ENCODE measurements around the gene TCF7L1.

The TCF7L1 gene

DNA sequence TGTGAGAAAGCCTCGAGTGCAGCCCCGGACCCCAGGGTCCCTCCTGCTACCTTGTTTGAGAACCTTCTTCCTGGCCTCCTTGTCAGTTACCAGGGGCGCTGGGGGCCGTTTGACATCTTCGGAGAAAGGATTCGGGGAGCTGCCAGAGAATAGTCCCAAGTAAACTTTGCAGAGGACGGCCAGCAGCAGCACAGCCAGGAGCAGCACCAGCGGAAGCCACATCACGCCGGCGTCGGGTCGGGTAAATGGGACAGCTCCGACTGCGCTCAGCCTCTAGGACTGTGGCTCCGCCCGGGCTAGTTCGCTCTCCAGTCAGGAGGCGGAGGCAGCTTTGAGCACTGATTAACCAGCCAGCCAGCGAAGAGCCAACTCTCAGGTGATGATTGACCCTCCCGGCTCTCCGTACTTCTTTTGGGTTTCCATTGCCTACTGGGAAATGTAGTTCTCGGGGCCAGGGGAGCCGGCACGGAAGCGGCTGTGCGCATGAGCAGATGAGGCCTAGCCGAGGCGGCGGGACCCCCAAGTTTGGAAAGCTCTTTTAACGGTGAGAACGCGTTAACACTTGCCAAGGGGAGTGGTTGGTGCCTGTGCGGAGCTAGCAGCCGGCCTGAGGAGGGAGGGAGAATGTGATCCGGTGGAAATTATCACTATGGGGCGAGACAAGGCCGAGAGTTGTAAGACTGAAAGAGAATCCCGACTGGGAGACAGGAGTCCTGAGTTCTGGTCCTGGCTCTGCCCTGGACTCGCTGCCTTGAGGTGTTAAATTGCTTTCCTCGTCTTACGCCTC lies 221.3 kb downstream of the TCF7L1 start, which contains the start of the genes ELMOD3 and RETSAT:
Gene ELMOD3, plus strand, starts transcription at position 484 of the 787 bp plus-strand sequence. CDS start 2,430 bp downstream, outside the sequence.
Gene RETSAT, minus strand, starts transcription at position 243 of the 787 bp plus-strand sequence. Its CDS starts 21 bp downstream, at position 222.
- TF ChIP-seq, protein P1, sequence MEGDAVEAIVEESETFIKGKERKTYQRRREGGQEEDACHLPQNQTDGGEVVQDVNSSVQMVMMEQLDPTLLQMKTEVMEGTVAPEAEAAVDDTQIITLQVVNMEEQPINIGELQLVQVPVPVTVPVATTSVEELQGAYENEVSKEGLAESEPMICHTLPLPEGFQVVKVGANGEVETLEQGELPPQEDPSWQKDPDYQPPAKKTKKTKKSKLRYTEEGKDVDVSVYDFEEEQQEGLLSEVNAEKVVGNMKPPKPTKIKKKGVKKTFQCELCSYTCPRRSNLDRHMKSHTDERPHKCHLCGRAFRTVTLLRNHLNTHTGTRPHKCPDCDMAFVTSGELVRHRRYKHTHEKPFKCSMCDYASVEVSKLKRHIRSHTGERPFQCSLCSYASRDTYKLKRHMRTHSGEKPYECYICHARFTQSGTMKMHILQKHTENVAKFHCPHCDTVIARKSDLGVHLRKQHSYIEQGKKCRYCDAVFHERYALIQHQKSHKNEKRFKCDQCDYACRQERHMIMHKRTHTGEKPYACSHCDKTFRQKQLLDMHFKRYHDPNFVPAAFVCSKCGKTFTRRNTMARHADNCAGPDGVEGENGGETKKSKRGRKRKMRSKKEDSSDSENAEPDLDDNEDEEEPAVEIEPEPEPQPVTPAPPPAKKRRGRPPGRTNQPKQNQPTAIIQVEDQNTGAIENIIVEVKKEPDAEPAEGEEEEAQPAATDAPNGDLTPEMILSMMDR (IDR thresholded peaks at IDR 0.05): peak in 1 of 2 experiments; percentile 15
- DNase-seq: peak; percentile 99
- intact Hi-C loops (cut with DNase I; ENCODE audit: low total_unique reads): loop anchor here (1.0 kb wide), 1 partner anchor 26 kb away; no protein-coding TSS in a partner anchor
- Histone ChIP-seq H3K36me3 (peaks cover 21 to 38% (median 37%) of the 10 kb centered on the region in 3 donors), H3K9me3 (no peaks in the 10 kb centered on the region), H3K4me3 (peak within 1 kb of the TSS; percentile 62 to 80), H3K4me1 (peaks cover 0 to 38% (median 29%) of the 10 kb centered on the region in 4 donors), H3K27me3 (no peaks in the 10 kb centered on the region), H3K27ac (peak within 1 kb of the TSS; percentile 86 to 92)

DNA sequence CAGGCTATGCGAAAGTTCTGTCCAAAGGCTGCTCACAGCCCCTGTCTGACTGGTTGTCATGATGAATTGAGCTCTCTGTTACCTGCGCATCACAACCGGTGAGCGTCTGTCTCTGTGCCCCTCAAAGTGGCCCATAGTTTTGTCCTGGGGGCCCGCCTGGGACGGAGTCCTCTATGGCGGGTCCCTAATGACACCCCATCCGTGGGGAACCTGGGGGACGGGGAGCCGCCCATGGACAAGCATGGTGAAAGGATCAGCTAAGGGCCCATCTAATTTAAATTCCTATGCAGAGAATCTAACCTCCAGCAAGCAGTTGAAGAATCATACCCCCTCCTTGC lies 221.8 kb downstream of the TCF7L1 start:
- Histone ChIP-seq H3K9me3 (no peaks in the 10 kb centered on the region), H3K27me3 (no peaks in the 10 kb centered on the region), H3K4me1 (peaks cover 0 to 38% (median 29%) of the 10 kb centered on the region in 4 donors), H3K27ac (peak overlapping the region; percentile 86 to 92), H3K36me3 (peaks cover 16 to 38% (median 32%) of the 10 kb centered on the region in 3 donors), H3K4me3 (peak overlapping the region; percentile 62 to 80)
- intact Hi-C loops (cut with DNase I; ENCODE audit: low total_unique reads): no loop called here
- TF ChIP-seq, protein P1 (IDR thresholded peaks at IDR 0.05): no peak
- no peak for DNase-seq

DNA sequence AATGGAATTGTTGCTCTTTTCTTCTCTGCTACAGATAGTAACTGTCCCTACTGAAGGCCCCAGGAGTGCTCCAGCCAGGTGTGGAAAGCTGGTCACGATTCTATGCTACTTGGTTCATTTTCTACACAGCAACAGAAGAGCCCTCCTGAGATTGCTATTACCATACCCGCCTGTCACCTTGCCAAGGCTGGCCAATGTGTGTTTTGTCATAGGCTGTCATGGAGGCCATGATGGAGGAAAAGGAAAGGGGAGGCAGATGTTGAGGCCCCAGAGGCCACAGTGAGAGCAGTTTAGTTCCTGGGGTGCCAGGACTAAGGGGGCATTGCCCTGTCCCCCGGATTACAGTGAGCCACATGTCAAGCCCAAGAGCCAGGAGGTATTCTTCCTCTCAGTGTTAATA lies 222.3 kb downstream of the TCF7L1 start:
- no peaks in the 10 kb centered on the region for H3K27me3 ChIP-seq
- DNase-seq: no peak
- peaks cover 11 to 38% (median 27%) of the 10 kb centered on the region in 3 donors for H3K36me3 ChIP-seq
- TF ChIP-seq, protein P1 (IDR thresholded peaks at IDR 0.05): no peak
- H3K4me1 ChIP-seq: peaks cover 0 to 38% (median 29%) of the 10 kb centered on the region in 4 donors
- no peaks in the 10 kb centered on the region for H3K9me3 ChIP-seq
- peak overlapping the region; percentile 86 to 92 for H3K27ac ChIP-seq
- intact Hi-C loops (cut with DNase I; ENCODE audit: low total_unique reads): no loop called here
- H3K4me3 ChIP-seq: peak overlapping the region; percentile 62 to 80

DNA sequence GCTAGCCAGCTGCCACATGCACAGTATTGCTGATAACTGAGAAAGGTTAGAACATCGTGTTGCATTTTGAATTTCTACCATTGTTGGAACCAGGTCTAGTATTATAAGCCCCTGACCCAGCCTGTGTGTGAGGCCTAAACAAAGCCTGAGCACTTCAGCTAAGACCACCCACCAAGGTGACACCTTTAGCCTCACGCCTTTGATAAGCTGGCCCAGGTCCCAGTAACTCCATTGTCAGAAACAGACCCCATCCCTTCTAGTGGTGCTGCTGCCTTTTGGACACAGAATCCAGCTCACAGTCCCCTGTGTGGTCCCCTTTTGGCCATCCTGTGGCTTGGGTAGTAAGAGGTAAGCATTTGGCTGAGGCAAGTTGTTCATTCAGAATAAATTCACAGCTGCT lies 223.0 kb downstream of the TCF7L1 start:
- Histone ChIP-seq H3K36me3 (peaks cover 6 to 36% (median 20%) of the 10 kb centered on the region in 3 donors), H3K9me3 (no peaks in the 10 kb centered on the region), H3K4me1 (peaks cover 0 to 38% (median 29%) of the 10 kb centered on the region in 4 donors), H3K4me3 (no peak overlapping the region), H3K27ac (no peak overlapping the region), H3K27me3 (no peaks in the 10 kb centered on the region)
- intact Hi-C loops (cut with DNase I; ENCODE audit: low total_unique reads): no loop called here
- TF ChIP-seq, protein P1 (IDR thresholded peaks at IDR 0.05): no peak
- DNase-seq: no peak

DNA sequence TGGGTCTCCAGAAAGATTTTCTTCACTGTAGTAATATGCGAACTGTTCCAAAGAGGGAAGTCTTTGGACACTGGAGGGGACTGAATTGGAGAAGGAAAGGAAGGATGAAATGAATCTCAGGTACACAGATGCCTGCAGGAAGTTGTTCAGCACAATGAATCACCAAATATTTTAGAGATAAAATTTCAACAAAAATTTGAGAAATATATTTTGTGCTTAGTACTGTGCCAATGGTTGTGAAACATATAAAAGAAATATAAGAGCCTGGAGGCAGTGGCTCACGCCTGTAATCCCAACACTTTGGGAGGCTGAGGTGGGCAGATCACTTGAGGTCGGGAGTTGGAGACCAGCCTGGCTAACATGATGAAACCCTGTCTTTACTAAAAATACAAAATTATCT lies 224.5 kb downstream of the TCF7L1 start:
- Histone ChIP-seq H3K36me3 (peaks cover 14 to 48% (median 28%) of the 10 kb centered on the region in 3 donors), H3K27me3 (no peaks in the 10 kb centered on the region), H3K27ac (no peak overlapping the region), H3K9me3 (no peaks in the 10 kb centered on the region), H3K4me1 (peaks cover 0 to 34% (median 26%) of the 10 kb centered on the region in 4 donors), H3K4me3 (no peak overlapping the region)
- intact Hi-C loops (cut with DNase I; ENCODE audit: low total_unique reads): no loop called here
- TF ChIP-seq, protein P1 (IDR thresholded peaks at IDR 0.05): no peak
- DNase-seq: no peak

All from tibial artery (tissue), 4 donors.